Measurements from ENCODE around the gene PRKCH.

- TF ChIP-seq CTCF (tag by site-specific recombination; IDR thresholded peaks at IDR 0.05) (no peak), YY1 (tag by site-specific recombination; IDR thresholded peaks at IDR 0.05) (no peak), YY2 (tag by site-specific recombination; IDR thresholded peaks at IDR 0.05) (no peak), PBX3 (CRISPR knock-in tag; IDR thresholded peaks at IDR 0.05) (no peak)
These were observed 252.6 kb downstream of the PRKCH start for GRCh38 chr14:61573748-61574513.
